A204.1 (cell line): Measurements from ENCODE around the gene MGLL.

Source experiments
- FAIRE-seq: peaks from 2 replicates; lab custom pipeline; 2012; peaks lifted over from hg19 to GRCh38; lab: Jason Lieb, UNC

Gene MGLL

GRCh38 chr3:127753338-127753737 is 69.0 kb downstream of the MGLL start:
- no peak for FAIRE-seq

- no peak for FAIRE-seq
These were observed 70.5 kb downstream of the MGLL start for GRCh38 chr3:127751782-127752181.

- FAIRE-seq: no peak
These were observed 71.1 kb downstream of the MGLL start for GRCh38 chr3:127751163-127751621.

- FAIRE-seq: no peak
These were observed 71.9 kb downstream of the MGLL start for GRCh38 chr3:127750226-127751031.

GRCh38 chr3:127749787-127750225 is 72.5 kb downstream of the MGLL start:
- no peak for FAIRE-seq

GRCh38 chr3:127749361-127749760 is 73.0 kb downstream of the MGLL start:
- FAIRE-seq: no peak

GRCh38 chr3:127748754-127749327 is 73.5 kb downstream of the MGLL start:
- no peak for FAIRE-seq

- no peak for FAIRE-seq
These were observed 74.4 kb downstream of the MGLL start for GRCh38 chr3:127747751-127748521.

GRCh38 chr3:127747066-127747465 is 75.2 kb downstream of the MGLL start:
- FAIRE-seq: no peak

GRCh38 chr3:127746400-127747057 is 75.8 kb downstream of the MGLL start:
- FAIRE-seq: no peak

- FAIRE-seq: no peak
These were observed 76.5 kb downstream of the MGLL start for GRCh38 chr3:127745656-127746399.

- no peak for FAIRE-seq
These were observed 77.4 kb downstream of the MGLL start for GRCh38 chr3:127744875-127745274.

- no peak for FAIRE-seq
These were observed 78.0 kb downstream of the MGLL start for GRCh38 chr3:127744253-127744815.

GRCh38 chr3:127743351-127744252 is 78.7 kb downstream of the MGLL start:
- no peak for FAIRE-seq

GRCh38 chr3:127742580-127742979 is 79.7 kb downstream of the MGLL start:
- no peak for FAIRE-seq

GRCh38 chr3:127741690-127742089 is 80.6 kb downstream of the MGLL start:
- FAIRE-seq: no peak

- no peak for FAIRE-seq
These were observed 81.1 kb downstream of the MGLL start for GRCh38 chr3:127741246-127741645.

- FAIRE-seq: no peak
These were observed 82.0 kb downstream of the MGLL start for GRCh38 chr3:127740136-127740915.

- no peak for FAIRE-seq
These were observed 82.8 kb downstream of the MGLL start for GRCh38 chr3:127739347-127740135.
